Hepatocyte (in vitro differentiated cells): ENCODE measurements around the gene SERINC2. TPM values are rescaled to one million over a fixed set of nuclear protein-coding genes. Genes with fewer than 3 reads are reported as not detected.

Experiments used
- DNase-seq: peaks from one replicate; pipeline ENCODE4 v3.0.0-alpha.2; 2016; ENCODE audit warnings: low spot score
- H2AFZ ChIP-seq: fragments of 200-600 bp; sonication (generic); 2 replicates; pipeline ENCODE4 v1.6.0; 2016; ENCODE audit warnings: antibody characterized with exemption, mild to moderate bottlenecking
- H3K27ac ChIP-seq: fragments of 200-600 bp; sonication (generic); 2 replicates; pipeline ENCODE4 v1.5.1; 2016; ENCODE audit warnings: mild to moderate bottlenecking
- H3K27me3 ChIP-seq: fragments of 200-600 bp; sonication (generic); 2 replicates; pipeline ENCODE4 v1.6.1; 2016
- H3K36me3 ChIP-seq: fragments of 200-600 bp; sonication (generic); replicated peaks from 2 replicates; pipeline ENCODE4 v1.5.1; 2016; ENCODE audit warnings: low read depth; ENCODE audit not compliant: insufficient read depth
- H3K4me1 ChIP-seq: fragments of 200-600 bp; sonication (generic); 2 replicates; pipeline ENCODE4 v1.5.1; 2016; ENCODE audit warnings: mild to moderate bottlenecking, moderate library complexity; ENCODE audit not compliant: insufficient read depth
- H3K4me2 ChIP-seq: fragments of 200-600 bp; sonication (generic); 2 replicates; pipeline ENCODE4 v1.6.0; 2016
- H3K4me3 ChIP-seq: fragments of 200-600 bp; sonication (generic); 2 replicates; pipeline ENCODE4 v1.5.1; 2016; ENCODE audit warnings: mild to moderate bottlenecking
- H3K79me2 ChIP-seq: fragments of 200-600 bp; sonication (generic); 2 replicates; pipeline ENCODE4 v1.6.0; 2017; ENCODE audit warnings: mild to moderate bottlenecking
- H3K9me2 ChIP-seq: fragments of 200-600 bp; sonication (generic); replicated peaks from 2 replicates; pipeline ENCODE4 v1.6.0; 2017; ENCODE audit warnings: mild to moderate bottlenecking; ENCODE audit not compliant: insufficient read depth
- H3K9me3 ChIP-seq: fragments of 200-600 bp; sonication (generic); 2 replicates; pipeline ENCODE4 v1.5.1; 2016; ENCODE audit warnings: low read depth, mild to moderate bottlenecking
- H4K20me1 ChIP-seq: fragments of 200-600 bp; sonication (generic); 2 replicates; pipeline ENCODE4 v1.6.0; 2016; ENCODE audit warnings: mild to moderate bottlenecking; ENCODE audit not compliant: insufficient read depth, poor library complexity, severe bottlenecking
- CTCF ChIP-seq: fragments of 200-600 bp; sonication (generic); IDR thresholded peaks from 2 replicates; pipeline ENCODE4 v1.5.1; 2016; ENCODE audit warnings: antibody characterized with exemption, mild to moderate bottlenecking; ENCODE audit not compliant: poor library complexity
- EZH2 ChIP-seq: fragments of 200-600 bp; sonication (generic); IDR thresholded peaks from 2 replicates; pipeline ENCODE4 v1.6.1; 2016; ENCODE audit warnings: antibody characterized with exemption, mild to moderate bottlenecking, borderline replicate concordance
- EZH2phosphoT487 ChIP-seq: fragments of 200-600 bp; sonication (generic); IDR thresholded peaks from one replicate; pipeline ENCODE4 v1.6.1; 2018; ENCODE audit warnings: antibody characterized with exemption, mild to moderate bottlenecking, low read depth, moderate library complexity; ENCODE audit not compliant: unreplicated experiment, severe bottlenecking
- WGBS: methylation state at CpG from one replicate; pipeline ENCODE4 v1.1.6; 2016; ENCODE audit warnings: low lambda C conversion rate; ENCODE audit errors: missing lambda C conversion rate; 5-methylcytosine and 5-hydroxymethylcytosine counted together
- polyA plus RNA-seq: library from polyadenylated mRNA; unstranded; fragments of >200 nt; fragmentation: Nextera tagmentation; extraction: Ambion mirVana; gene quantifications from 2 replicates; pipeline ENCODE4 v1.2.1, GENCODE V29; 2016
- total RNA-seq: library from RNA; depleted of rRNA; stranded (reverse); fragments of >200 nt; gene quantifications from 2 replicates; pipeline ENCODE4 v1.2.3, GENCODE V29; 2014

Gene SERINC2
- total and polyA plus RNA-seq, 2 experiments from 2014 or later, result 53.6 to 164 TPM

GRCh38 chr1:31396633-31397351 is 16.2 kb upstream of the SERINC2 start:
- Histone ChIP-seq H2AFZ (no peak overlapping the region), H3K9me3 (no peaks in the 10 kb centered on the region), H3K9me2 (no peaks in the 10 kb centered on the region), H3K27me3 (no peaks in the 10 kb centered on the region), H3K36me3 (no peaks in the 10 kb centered on the region), H4K20me1 (no peaks in the 10 kb centered on the region), H3K4me1 (no peaks in the 10 kb centered on the region), H3K79me2 (no peaks in the 10 kb centered on the region), H3K4me3 (no peak overlapping the region), H3K4me2 (no peak overlapping the region), H3K27ac (no peak overlapping the region)
- WGBS, result 96% methylated on average over 3 of the region's 3 CpGs
- no peak for DNase-seq
- no peak for TF ChIP-seq EZH2
- TF ChIP-seq CTCF, result peak; percentile 25

- H3K9me3 ChIP-seq, result no peaks in the 10 kb centered on the region
- TF ChIP-seq EZH2 (no peak), EZH2phosphoT487 (no peak), CTCF (no peak)
- no peaks in the 10 kb centered on the region for H3K36me3 ChIP-seq
- no peak overlapping the region for H3K4me3 ChIP-seq
- no peaks in the 10 kb centered on the region for H3K9me2 ChIP-seq
- H3K27me3 ChIP-seq, result no peaks in the 10 kb centered on the region
- no peaks in the 10 kb centered on the region for H3K79me2 ChIP-seq
- no peak overlapping the region for H2AFZ ChIP-seq
- 58% methylated on average over 4 of the region's 4 CpGs for WGBS
- H3K4me1 ChIP-seq, result no peaks in the 10 kb centered on the region
- H4K20me1 ChIP-seq, result no peaks in the 10 kb centered on the region
- no peak overlapping the region for H3K27ac ChIP-seq
- no peak overlapping the region for H3K4me2 ChIP-seq
- DNase-seq, result no peak
Observed at GRCh38 chr1:31397360-31398095, 15.5 kb upstream of the SERINC2 start.

GRCh38 chr1:31398246-31398645 is 14.8 kb upstream of the SERINC2 start:
- Histone ChIP-seq H3K9me2 (no peaks in the 10 kb centered on the region), H4K20me1 (no peaks in the 10 kb centered on the region), H3K36me3 (no peaks in the 10 kb centered on the region), H2AFZ (no peak overlapping the region), H3K27ac (no peak overlapping the region), H3K79me2 (no peaks in the 10 kb centered on the region), H3K9me3 (no peaks in the 10 kb centered on the region), H3K4me1 (no peaks in the 10 kb centered on the region), H3K27me3 (no peaks in the 10 kb centered on the region), H3K4me2 (no peak overlapping the region), H3K4me3 (no peak overlapping the region)
- 90% methylated on average over 2 of the region's 2 CpGs for WGBS
- no peak for TF ChIP-seq EZH2
- no peak for TF ChIP-seq CTCF
- no peak for TF ChIP-seq EZH2phosphoT487
- DNase-seq, result no peak
